Ishikawa (cell line): ENCODE measurements around the gene C20orf141.

Source experiments
- CEBPB ChIP-seq: IDR thresholded peaks from 2 replicates; pipeline ENCODE4 v1.6.1; 2012
- MAX ChIP-seq: IDR thresholded peaks from 2 replicates; pipeline ENCODE4 v1.6.1; 2012
- RAD21 ChIP-seq: IDR thresholded peaks from 2 replicates; pipeline ENCODE4 v1.6.1; 2012; ENCODE audit warnings: low read depth

- no peak for TF ChIP-seq CEBPB
- TF ChIP-seq MAX = no peak
- TF ChIP-seq RAD21 = no peak
These were observed 24.9 kb downstream of the C20orf141 start for GRCh38 chr20:2839732-2840137.
